MM.1S (cell line): Measurements from ENCODE around the gene ANKRD31.

Experiments used
- DNase-seq: peaks from one replicate; pipeline ENCODE4 v3.0.0-alpha.2; 2015
- H2AFZ ChIP-seq: fragments of 300-600 bp; sonication (generic); 2 replicates; pipeline ENCODE4 v1.6.0; 2016; ENCODE audit warnings: antibody characterized with exemption, low read length
- H3F3A ChIP-seq: fragments of 300-600 bp; sonication (generic); 2 replicates; pipeline ENCODE4 v1.6.1; 2016; ENCODE audit warnings: mild to moderate bottlenecking, antibody characterized with exemption, low read length, moderate library complexity, mixed read lengths; ENCODE audit not compliant: insufficient read depth
- H3K27ac ChIP-seq: fragments of 300-600 bp; sonication (generic); 2 replicates; pipeline ENCODE4 v1.5.1; 2016; ENCODE audit warnings: mild to moderate bottlenecking, low read length
- H3K27me3 ChIP-seq: fragments of 300-600 bp; sonication (generic); replicated peaks from 2 replicates; pipeline ENCODE4 v1.6.0; 2016; ENCODE audit warnings: low read length; ENCODE audit not compliant: insufficient read depth
- H3K36me3 ChIP-seq: fragments of 300-600 bp; sonication (generic); replicated peaks from 2 replicates; pipeline ENCODE4 v1.6.1; 2016; ENCODE audit warnings: mild to moderate bottlenecking, low read length, mixed read lengths; ENCODE audit not compliant: insufficient read depth
- H3K4me1 ChIP-seq: fragments of 300-600 bp; sonication (generic); 2 replicates; pipeline ENCODE4 v1.6.1; 2016; ENCODE audit warnings: low read length, mixed read lengths
- H3K4me2 ChIP-seq: fragments of 300-600 bp; sonication (generic); 2 replicates; pipeline ENCODE4 v1.6.0; 2016; ENCODE audit warnings: low read depth, low read length
- H3K4me3 ChIP-seq: fragments of 300-600 bp; sonication (generic); 2 replicates; pipeline ENCODE4 v1.5.1; 2016; ENCODE audit warnings: low read length, mixed read lengths
- H3K79me2 ChIP-seq: fragments of 300-600 bp; sonication (generic); 2 replicates; pipeline ENCODE4 v1.6.1; 2016; ENCODE audit warnings: mixed run types, low read length, mixed read lengths
- H3K9ac ChIP-seq: fragments of 300-600 bp; sonication (generic); 2 replicates; pipeline ENCODE4 v1.6.1; 2016; ENCODE audit warnings: low read length, mixed read lengths
- H3K9me2 ChIP-seq: fragments of 300-600 bp; sonication (generic); replicated peaks from 2 replicates; pipeline ENCODE4 v1.6.1; 2016; ENCODE audit warnings: mild to moderate bottlenecking, low read length, mixed read lengths; ENCODE audit not compliant: insufficient read depth
- H3K9me3 ChIP-seq: fragments of 300-600 bp; sonication (generic); replicated peaks from 2 replicates; pipeline ENCODE4 v1.6.1; 2016; ENCODE audit warnings: mild to moderate bottlenecking, low read length, mixed read lengths; ENCODE audit not compliant: insufficient read depth
- H4K20me1 ChIP-seq: fragments of 300-600 bp; sonication (generic); 2 replicates; pipeline ENCODE4 v1.6.1; 2016; ENCODE audit warnings: mild to moderate bottlenecking, low read length, moderate library complexity, mixed read lengths; ENCODE audit not compliant: insufficient read depth
- EZH2 ChIP-seq: fragments of 300-600 bp; sonication (generic); optimal IDR thresholded peaks from 2 replicates; pipeline ENCODE3; 2017; ENCODE audit warnings: low read depth, mild to moderate bottlenecking, antibody characterized with exemption, low read length, mixed read lengths
- EZH2phosphoT487 ChIP-seq: fragments of 300-600 bp; sonication (generic); IDR thresholded peaks from 2 replicates; pipeline ENCODE4 v1.6.1; 2018; ENCODE audit warnings: antibody characterized with exemption, low read length
- TF ChIP-seq, protein P1 (sequence below): fragments of 300-600 bp; sonication (generic); IDR thresholded peaks from 2 replicates; pipeline ENCODE4 v1.5.1; 2016; ENCODE audit warnings: antibody characterized with exemption, low read length, mixed read lengths

ANKRD31 gene

DNA sequence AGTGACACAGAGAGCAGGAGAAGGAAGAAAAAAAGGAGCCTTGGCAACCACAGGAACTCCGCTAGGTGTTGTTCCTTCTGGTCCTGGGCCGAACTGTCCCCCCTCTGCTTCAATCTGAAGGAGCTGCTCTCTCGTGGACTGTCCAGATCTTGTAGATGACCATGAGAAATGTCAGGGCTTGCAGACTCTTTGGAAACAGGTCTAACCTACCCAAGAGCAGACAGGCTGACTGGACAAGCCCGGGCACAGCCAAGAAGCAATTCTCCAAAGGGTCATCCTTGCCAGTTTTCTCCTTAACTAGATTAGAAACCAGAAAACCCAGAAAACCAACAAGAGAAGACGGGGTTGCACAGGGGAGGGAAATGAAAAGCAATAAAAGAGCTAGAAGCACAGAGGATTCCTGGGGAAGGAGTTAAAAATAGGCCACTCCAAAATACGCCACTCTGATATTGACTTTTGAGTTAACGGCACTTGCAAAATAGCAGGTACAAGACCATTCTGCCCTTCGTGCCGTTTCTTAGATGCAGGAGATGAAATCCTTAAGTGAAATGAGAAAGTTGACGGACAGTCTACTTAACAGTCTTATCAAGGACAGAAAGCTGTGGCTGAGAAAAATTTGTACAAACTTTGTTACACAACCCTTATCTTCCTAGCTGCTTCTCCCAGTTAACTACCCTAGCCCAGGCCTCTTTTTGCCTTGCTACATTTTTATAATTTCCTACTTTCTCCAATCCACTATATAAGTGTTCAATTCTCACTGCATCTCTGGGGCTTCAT is 190.1 kb downstream of the ANKRD31 start:
- no peaks in the 10 kb centered on the region for H3K36me3 ChIP-seq
- H3K9me3 ChIP-seq: no peaks in the 10 kb centered on the region
- H2AFZ ChIP-seq: no peak overlapping the region
- H3K27me3 ChIP-seq: no peaks in the 10 kb centered on the region
- no peak overlapping the region for H3K4me3 ChIP-seq
- no peak for DNase-seq
- no peak overlapping the region for H3K27ac ChIP-seq
- no peak overlapping the region for H3K4me2 ChIP-seq
- H3F3A ChIP-seq: peaks cover 15% of the 10 kb centered on the region
- H3K9ac ChIP-seq: no peak overlapping the region
- H3K4me1 ChIP-seq: peaks cover 21% of the 10 kb centered on the region
- TF ChIP-seq, protein P1, sequence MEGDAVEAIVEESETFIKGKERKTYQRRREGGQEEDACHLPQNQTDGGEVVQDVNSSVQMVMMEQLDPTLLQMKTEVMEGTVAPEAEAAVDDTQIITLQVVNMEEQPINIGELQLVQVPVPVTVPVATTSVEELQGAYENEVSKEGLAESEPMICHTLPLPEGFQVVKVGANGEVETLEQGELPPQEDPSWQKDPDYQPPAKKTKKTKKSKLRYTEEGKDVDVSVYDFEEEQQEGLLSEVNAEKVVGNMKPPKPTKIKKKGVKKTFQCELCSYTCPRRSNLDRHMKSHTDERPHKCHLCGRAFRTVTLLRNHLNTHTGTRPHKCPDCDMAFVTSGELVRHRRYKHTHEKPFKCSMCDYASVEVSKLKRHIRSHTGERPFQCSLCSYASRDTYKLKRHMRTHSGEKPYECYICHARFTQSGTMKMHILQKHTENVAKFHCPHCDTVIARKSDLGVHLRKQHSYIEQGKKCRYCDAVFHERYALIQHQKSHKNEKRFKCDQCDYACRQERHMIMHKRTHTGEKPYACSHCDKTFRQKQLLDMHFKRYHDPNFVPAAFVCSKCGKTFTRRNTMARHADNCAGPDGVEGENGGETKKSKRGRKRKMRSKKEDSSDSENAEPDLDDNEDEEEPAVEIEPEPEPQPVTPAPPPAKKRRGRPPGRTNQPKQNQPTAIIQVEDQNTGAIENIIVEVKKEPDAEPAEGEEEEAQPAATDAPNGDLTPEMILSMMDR: no peak
- TF ChIP-seq EZH2 (no peak), EZH2phosphoT487 (no peak)
- no peaks in the 10 kb centered on the region for H4K20me1 ChIP-seq
- no peaks in the 10 kb centered on the region for H3K9me2 ChIP-seq
- no peaks in the 10 kb centered on the region for H3K79me2 ChIP-seq

DNA sequence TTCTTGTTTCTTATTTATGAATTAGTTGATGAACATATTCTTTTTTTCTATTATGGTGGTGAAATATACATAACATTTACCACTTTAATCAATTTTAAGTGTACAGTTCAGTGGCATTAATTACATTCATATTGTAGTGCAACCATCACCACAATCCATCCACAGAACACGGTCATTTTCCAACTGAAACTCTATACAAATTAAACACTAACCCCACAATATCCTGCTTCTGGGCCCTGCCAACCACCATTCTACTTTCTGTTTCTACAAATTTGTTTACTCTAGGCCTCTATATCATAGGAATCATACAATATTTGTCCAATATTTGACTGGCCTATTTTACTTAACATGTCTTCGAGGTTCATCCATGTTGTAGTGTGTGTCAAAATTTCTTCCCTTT is 191.6 kb downstream of the ANKRD31 start:
- H3K27me3 ChIP-seq: no peaks in the 10 kb centered on the region
- TF ChIP-seq, protein P1: no peak
- no peak overlapping the region for H3K4me2 ChIP-seq
- no peaks in the 10 kb centered on the region for H3K9me2 ChIP-seq
- no peak for DNase-seq
- no peaks in the 10 kb centered on the region for H3K79me2 ChIP-seq
- peaks cover 15% of the 10 kb centered on the region for H3F3A ChIP-seq
- H3K27ac ChIP-seq: no peak overlapping the region
- H3K4me1 ChIP-seq: peaks cover 21% of the 10 kb centered on the region
- no peaks in the 10 kb centered on the region for H4K20me1 ChIP-seq
- H3K4me3 ChIP-seq: no peak overlapping the region
- no peaks in the 10 kb centered on the region for H3K36me3 ChIP-seq
- H3K9ac ChIP-seq: no peak overlapping the region
- no peak overlapping the region for H2AFZ ChIP-seq
- no peaks in the 10 kb centered on the region for H3K9me3 ChIP-seq

DNA sequence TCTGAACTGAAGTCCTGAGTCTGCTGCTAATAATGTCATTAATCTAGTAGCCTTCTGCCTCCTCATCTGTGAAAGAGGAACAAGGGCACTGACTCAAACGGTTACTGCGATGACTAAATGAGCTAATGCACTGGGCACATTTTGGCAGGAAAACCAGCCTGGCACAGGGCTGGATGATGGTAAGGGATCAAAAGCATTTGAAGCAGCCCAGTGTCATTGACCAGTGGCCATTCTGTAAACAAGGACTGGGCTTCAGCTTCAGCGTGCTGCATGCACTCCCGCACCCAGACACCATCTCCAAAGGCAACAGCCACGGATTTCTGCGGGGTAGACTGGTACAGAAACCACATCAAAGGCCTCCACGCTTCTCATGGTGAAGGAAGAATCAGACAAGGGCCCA is 192.3 kb downstream of the ANKRD31 start:
- Histone ChIP-seq H4K20me1 (no peaks in the 10 kb centered on the region), H3K79me2 (no peaks in the 10 kb centered on the region), H3K36me3 (no peaks in the 10 kb centered on the region), H3K4me3 (no peak overlapping the region), H3K9me2 (no peaks in the 10 kb centered on the region), H3K4me2 (no peak overlapping the region), H3K9ac (no peak overlapping the region), H3K27me3 (no peaks in the 10 kb centered on the region), H3F3A (peaks cover 14% of the 10 kb centered on the region), H3K4me1 (peaks cover 15% of the 10 kb centered on the region), H3K27ac (no peak overlapping the region), H2AFZ (no peak overlapping the region), H3K9me3 (no peaks in the 10 kb centered on the region)
- TF ChIP-seq EZH2phosphoT487 (no peak), EZH2 (no peak)
- TF ChIP-seq, protein P1: no peak
- DNase-seq: no peak
